Superior temporal gyrus (tissue), 1 donor: Measurements from ENCODE around the gene CD69.

Experiments used
- DNase-seq: peaks from one replicate; pipeline ENCODE4 v3.0.0-alpha.2; 2016; ENCODE audit errors: extremely low spot score

CD69 gene

DNA sequence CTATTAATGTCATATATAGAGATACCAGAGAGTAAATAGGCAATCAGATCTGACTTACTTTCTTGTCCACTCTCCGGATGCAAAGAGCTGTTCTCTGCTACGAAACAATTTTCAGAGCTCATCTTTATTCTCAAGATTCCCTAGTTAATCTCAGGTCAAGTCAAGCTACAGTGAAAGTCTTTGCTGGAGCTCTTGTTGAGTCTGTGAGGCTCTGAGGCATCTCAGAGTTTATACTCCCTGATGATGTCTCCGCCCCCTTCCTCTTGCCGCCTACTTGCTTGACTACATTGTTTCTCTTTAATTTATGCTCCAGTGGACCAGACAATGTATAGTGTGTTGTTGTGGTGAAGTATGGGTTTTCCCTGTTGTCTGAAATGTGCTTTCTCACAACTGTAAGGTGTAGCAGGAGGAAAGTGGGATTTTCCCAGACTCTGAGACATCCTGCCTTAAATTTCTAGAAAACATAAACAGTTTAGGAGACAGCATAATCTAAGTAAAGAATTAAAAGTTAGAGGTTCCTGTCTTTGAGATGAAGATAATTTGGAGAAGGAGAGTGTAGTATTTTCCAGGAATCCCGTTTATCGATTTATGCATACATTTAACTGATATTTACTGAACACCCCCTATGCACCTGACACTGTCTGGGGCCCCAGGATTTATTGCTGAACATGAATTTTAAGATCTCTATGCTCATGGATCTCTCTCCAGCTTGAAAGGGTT lies at the start of gene CD69:
Gene CD69, minus strand, starts transcription at position 203 of the 720 bp plus-strand sequence. Its CDS starts 81 bp downstream, at position 122.
- no peak for DNase-seq

GRCh38 chr12:9809866-9810265 lies 49.2 kb upstream of the CD69 start:
- DNase-seq: no peak

DNA sequence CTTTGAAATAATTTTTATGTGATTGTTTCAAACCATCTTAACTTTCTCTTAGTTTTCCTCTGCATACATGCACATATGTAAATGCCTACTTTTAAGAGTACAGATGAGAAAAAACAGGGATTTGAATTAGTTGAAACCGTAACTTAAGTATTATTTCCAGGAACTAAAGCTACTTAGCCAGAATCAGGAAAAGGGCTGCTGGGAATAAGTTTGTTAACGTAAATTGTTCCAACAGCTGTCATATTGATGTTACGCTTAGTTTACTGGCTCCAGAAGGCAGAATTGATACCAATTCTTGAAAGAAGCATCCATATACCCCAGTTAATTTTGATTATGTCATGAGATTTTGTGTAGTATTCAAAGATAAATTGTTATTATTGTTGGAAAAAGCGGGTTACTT lies 48.6 kb upstream of the CD69 start:
- DNase-seq: no peak

DNA sequence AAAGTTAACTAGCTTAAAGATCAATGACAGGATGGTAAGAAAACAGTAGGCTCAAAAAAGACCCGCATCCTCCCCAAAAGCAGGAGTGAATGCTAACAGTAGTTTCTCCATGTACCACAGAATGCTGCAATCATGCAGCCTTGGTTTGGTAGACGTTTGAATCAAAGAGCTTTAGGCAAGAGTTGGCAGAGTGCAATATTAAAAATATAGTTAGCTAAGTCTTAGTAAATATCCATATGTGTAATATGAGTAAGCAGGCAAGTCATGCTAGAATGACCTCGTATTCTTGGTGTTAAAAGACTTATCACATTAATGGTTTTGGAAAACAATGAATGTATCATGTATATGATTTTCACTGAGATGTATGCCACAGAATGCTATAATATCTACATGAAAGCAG lies 47.8 kb upstream of the CD69 start:
- DNase-seq: no peak

DNA sequence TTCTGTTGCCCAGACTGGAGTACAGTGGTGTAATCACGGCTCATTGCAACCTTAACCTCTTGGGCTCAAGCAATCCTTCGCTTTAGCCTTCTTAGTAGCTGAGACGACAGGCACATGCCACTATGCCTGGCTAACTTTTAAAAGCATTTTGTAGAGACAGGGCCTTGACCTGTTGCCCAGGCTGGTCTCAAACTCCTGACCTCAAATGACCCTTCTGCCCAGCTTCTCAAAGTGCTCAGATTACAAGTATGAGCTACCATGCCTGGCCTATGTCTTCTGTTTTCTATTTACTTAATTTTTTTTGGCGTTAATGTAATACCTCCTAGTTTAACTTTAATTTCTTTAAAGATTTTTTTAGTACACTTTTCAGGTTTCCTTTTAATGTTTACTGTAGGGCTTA lies 46.0 kb upstream of the CD69 start:
- no peak for DNase-seq

DNA sequence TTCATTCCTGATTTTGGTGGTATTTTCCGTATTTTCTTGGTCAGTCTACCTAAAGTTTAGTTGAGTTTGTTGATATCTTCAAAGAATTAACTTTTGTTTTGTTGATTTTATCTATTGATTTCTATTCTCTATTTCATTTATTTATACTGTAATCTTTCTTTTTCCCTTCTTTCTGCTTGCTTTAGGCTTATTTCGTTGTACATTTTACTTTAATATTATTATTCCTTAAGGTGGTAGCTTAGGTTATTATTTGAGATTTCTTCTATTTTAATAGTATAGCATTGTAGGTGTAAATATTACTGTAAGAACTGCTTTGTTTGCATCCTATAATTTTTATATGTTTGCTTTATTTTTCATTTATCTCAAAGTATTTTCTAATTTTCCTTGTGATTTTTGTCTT lies 45.2 kb upstream of the CD69 start:
- no peak for DNase-seq

GRCh38 chr12:9799961-9800360 lies 39.3 kb upstream of the CD69 start:
- no peak for DNase-seq

DNA sequence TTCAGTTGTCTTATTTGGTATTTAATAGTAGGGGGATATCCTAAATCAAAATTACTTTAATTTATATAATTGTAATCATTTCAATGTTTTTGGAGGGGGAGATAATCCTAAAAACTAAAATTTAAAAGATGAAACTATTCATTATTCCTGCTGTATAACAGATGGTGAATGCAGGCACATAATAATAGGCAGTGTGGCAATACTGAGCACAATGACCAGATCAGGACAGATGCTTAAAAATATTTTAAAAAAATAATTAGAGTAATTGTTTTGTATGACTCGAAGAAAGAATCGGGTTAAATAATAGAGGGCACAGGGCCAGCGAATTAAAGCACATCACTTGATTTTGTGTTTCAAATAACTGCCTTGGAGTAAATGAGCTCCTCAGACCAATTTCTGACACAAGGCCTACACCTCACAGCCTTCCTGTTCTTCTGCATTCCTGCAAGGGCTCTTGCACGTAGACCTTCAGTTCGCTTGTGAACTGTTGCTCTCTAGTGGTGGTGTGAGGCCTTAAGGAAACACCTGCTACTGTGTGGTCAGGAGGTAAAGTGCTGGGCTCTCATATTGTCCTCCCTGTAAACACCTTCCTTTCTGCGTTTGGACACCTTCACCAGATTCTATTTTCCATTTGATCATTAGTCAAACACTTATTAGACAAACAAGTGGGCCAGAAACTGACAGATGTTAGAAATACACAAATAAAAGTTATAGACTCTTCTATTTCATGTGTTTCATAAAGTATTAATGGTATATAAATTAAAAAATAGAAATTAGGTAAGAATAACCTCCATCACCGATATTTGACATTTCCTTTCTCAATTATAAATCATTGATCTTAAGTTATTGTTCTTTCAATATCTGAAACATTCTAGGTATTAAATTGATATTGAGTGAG lies 37.3 kb upstream of the CD69 start:
- DNase-seq: no peak

GRCh38 chr12:9796971-9797370 lies 36.3 kb upstream of the CD69 start:
- no peak for DNase-seq

DNA sequence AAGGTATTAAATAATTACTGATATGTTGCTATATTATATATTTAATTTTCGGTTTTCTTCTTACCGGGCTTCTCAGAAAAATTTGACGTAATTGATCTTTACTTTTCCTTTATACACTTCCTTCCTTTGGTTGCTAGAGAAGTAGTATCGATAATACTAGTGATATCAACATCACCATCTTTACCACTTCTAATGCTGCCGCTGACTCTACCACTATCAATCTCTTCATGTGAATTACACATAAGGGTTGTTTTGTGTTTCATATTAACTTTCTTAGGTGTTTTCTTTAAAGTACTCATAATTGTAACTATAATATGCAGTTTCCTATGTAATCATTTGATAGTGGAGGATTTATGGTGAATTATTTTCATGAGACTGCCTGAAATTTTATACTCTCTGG lies 35.6 kb upstream of the CD69 start:
- DNase-seq: no peak

- no peak for DNase-seq
Observed at GRCh38 chr12:9795945-9796344, 35.2 kb upstream of the CD69 start.

DNA sequence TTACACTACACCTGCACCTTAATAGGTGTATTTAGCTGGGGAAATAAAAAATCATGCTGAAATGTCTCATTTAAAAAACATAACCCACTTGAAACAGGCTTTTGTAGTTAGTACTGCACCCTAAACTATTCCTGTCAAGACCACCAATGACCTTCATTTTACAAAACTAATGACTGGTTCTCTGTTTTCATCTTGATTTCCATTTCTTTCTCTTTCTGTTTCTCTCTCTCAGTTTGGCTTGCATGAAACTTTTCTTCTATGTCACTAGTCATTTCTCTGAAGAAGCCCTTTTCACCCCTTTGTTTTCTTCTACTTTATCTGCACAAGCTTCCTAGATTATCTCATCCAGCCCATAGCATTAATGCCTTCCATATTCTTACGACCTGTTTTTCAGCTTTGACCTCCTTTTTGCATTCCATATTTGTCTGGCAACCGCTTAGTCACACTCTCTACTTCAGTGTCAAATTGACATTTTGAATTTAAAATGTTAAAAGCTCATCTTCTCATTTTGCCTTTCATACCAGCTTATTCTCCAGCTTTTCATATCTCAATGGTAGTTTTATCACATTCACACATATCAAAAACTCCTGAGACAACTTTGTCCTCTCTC lies 33.9 kb upstream of the CD69 start:
- DNase-seq: no peak

GRCh38 chr12:9793779-9794395 lies 33.2 kb upstream of the CD69 start:
- DNase-seq: no peak

- DNase-seq: no peak
Observed at GRCh38 chr12:9792961-9793617, 32.4 kb upstream of the CD69 start.

DNA sequence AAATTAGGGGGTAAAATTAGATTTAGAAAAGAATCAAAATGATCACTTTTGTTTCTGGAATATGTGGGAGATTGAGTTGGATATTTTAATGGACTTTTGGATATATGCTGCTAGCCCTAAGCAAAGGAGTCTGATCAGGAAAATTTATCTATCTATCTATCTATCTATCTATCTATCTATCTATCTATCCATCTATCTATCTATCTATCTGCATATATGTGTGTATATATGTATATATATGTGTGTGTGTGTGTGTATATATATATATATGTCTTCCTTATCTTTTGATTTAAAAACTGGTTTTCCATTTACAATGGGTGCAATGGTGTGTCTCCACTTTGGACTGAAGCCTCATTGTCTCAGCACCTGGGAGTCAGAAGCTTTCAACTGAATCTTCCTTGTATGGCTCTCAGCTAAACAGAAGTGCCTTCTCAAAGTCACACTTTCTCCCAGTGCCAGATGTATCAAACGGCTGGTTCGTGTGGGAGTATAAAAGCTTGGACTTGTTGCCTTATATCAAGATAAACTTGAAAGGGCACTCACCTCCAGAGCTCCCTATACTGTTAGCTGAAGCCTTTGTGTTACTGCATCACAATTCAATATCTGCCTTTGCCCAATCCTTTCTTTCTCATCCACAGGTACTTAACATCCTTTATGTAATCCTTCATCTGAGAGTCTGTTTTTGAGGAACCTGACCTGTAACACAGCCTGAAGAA lies 31.6 kb upstream of the CD69 start:
- DNase-seq: no peak

DNA sequence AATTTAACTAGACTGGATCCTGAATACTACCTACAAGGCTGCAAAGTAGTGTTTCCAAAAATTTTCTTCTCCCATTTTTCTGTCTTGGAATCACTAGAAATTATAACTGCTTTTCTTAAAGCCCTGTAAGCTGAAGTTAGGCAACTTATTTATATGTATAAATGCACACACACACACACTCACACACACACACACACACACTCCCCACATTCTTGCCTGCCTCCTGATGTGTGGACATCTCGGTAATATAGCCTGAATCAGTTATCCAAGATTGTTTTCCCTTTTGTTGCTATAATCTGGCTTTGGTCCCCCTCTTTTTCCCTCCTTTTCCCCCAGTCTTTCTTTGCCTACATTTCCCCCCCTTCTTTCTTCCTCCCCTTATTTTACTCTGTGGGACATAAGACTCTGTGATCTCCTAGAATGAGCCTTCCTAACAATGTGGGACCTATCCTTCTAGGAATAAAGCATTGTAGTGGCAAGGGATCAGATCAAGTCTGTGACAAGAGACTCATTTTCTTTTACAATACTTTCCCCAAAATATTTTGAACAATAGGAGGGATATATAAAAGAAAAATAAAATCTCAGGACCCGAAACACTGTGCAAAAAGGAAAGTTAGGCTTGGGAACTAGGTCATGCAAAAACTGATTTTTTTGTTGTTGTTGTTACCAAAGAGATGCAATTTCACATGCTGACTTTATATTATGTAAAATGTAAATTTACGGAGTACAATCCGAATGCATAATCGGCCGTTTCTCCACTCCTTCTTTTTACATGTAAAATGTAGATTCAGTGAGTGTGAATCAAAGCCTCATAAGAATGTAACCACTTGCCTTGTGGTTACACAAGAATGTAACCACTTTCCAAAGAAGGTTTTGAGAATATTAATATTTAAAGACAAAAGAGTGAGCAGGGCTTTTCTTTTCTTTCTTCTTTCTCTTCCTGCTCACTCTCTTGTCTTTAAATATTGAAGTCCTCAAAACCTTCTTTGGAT lies 26.3 kb upstream of the CD69 start:
- DNase-seq: no peak

- DNase-seq: no peak
Observed at GRCh38 chr12:9784816-9785215, 24.1 kb upstream of the CD69 start.

GRCh38 chr12:9784326-9784725 lies 23.6 kb upstream of the CD69 start:
- no peak for DNase-seq

GRCh38 chr12:9782547-9783382 lies 22.1 kb upstream of the CD69 start:
- no peak for DNase-seq
